Suppressor macrophage (primary cell): ENCODE data around the gene CLEC17A.
A peak's percentile ranks its signal among the peaks of the same experiment; 100 is the strongest.
"Not testable (repeated sequence)": the region's sequence is repeated elsewhere in the genome, so short reads cannot be mapped to it uniquely, and the experiment has no call there.

Experiments used
- DNase-seq, 4 experiments: peaks; one replicate each; pipeline ENCODE4 v3.0.0-alpha.2; 2020 to 2022
- total RNA-seq, 17 experiments: gene quantifications; one replicate each; lab custom pipeline; 2026; ENCODE audit warnings: mixed read lengths in 6 of 17, inconsistent platforms in 3 of 17; lab: John Stamatoyannopoulos, UW

CLEC17A gene, protein sequence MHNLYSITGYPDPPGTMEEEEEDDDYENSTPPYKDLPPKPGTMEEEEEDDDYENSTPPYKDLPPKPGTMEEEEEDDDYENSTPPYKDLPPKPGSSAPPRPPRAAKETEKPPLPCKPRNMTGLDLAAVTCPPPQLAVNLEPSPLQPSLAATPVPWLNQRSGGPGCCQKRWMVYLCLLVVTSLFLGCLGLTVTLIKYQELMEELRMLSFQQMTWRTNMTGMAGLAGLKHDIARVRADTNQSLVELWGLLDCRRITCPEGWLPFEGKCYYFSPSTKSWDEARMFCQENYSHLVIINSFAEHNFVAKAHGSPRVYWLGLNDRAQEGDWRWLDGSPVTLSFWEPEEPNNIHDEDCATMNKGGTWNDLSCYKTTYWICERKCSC
- 0 to 2.6 (median 0.15) reads per million in 17 experiments for total RNA-seq

DNA sequence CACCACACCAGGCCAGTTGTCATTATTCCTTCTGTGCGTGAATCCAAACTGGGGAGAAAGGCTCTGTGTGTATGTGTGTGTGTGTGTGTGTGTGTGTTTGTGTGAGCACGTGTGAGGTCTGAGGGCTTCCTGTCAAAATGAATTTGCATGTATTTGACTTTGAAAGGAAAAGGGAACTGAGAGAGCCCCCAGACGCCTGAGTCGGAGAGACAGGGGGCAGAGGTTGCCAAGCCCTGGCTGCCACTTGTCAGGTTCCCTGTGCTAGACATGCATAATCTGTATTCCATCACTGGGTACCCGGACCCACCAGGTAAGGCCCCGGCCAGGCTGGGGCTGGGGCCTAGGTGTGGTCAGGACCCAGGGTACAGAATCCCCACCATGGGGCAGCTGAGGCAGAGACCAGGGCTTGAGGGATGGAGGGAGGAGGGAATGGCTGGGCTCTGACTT is at the start of gene CLEC17A:
Gene CLEC17A, plus strand, starts transcription at position 191 of the 447 bp plus-strand sequence. Its CDS starts 77 bp downstream, at position 268.
- DNase-seq = peak; percentile 31 to 67 (median 57)

DNA sequence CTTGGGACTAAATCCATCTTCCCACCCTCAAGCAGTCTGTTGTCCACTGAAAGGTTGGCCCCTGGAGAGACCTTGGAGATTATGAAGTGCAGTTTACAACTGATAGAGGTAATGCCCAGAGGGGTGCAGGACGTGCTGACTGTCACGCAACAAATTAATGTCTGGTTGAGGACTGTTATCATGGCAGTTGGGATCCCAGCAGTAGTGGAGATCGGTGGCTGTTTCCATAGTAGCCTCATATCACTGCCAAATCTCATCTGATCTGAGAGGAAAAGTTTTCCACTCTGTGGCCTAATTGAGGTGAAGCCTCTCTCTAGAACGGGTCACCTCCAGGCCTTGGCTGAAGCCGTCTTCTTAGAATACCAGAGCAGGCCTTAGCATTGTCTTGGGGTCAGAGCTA is 49.4 kb upstream of the CLEC17A start:
- DNase-seq = no peak

DNA sequence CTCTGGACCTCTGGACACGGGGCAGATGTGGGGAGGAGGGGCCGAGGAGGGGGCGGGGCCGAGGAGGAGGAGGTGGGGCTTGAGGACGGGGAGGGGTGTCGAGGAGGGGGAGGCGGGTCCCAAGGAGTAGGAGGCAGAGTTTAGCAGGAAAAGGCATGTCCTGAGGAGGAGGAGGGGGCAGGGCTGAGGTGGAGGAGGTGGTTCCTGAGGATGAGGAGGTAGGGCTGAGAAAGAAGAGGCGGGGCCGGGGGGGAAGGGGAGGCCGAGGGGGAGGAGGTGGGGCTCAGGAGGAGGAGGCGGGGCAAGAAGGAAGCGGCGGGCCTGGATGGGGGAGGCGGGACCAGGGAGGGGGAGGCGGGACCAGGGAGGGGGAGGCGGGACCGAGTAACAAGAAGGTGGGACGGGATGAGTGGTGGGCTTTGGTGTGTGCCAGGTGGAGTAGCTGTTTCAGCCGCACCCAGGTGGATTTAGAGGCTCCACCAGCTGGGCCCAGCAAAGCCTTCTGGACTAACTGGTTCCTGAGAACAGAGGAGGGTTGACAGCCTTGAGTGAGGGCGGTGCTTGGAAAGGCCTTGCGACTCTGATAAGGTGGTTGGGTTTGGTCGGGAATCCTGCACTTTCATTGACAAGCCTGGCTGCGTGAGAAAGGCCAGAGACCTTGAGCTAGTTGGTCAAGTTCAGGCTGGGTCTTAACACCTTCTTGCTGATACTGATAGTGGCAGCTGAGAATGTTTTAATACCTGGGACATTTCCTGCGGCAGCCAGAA is 45.8 kb upstream of the CLEC17A start:
- peak in 1 of 4 experiments; percentile 35 for DNase-seq

DNA sequence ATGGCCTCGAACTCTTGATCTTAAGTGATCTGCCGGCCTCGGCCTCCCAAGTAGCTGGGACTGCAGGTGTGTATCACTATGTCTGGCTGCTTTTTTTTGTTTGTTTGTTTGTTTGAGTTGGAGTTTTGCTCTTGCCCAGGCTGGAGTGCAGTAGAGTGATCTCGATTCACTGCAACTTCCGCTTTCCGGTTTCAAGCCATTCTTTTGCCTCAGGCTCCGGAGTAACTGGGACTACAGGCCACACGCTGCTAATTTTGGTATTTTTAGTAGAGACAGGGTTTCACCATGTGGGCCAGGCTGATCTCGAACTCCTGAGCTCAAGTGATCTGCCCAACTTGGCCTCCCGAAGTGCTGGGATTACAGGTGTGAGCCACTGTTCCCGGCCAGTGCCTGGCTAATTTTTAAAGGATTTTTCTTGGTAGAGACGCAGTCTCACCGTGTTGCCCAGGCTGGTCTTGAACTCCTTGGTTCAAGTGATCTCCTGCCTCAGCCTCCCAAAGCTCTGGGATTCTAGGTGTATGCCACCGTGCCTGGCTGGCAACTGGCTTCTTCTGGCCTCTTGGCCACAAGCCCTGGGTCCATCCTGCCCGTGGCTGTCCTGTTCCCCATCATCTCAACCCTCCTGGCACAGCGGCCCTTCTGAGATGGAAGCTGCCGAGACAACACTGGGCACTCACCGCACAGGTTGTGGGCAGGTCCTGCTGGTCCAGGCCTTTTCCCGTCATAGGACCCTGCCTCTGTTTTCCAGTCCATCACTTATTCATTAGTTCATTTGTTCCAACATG is 42.0 kb upstream of the CLEC17A start:
- DNase-seq = no peak

DNA sequence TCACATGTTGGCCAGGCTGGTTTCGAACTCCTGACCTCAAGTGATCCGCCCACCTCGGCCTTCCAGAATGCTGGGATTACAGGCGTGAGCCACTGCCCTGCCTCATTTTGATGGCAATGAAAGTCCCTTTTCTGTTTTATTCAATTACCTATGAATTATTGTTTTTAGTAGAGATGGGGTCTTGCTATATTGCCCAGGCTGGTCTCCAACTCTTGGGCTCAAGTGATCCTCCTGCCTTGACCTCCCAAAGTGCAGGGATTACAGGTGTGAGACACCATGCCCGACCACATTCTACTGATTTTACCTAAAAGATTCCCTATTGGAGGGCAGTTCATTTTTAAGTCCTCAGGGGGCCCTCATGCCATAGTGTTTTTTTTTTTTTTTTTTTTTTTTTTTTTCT is 40.9 kb upstream of the CLEC17A start:
- DNase-seq = not testable (repeated sequence)

DNA sequence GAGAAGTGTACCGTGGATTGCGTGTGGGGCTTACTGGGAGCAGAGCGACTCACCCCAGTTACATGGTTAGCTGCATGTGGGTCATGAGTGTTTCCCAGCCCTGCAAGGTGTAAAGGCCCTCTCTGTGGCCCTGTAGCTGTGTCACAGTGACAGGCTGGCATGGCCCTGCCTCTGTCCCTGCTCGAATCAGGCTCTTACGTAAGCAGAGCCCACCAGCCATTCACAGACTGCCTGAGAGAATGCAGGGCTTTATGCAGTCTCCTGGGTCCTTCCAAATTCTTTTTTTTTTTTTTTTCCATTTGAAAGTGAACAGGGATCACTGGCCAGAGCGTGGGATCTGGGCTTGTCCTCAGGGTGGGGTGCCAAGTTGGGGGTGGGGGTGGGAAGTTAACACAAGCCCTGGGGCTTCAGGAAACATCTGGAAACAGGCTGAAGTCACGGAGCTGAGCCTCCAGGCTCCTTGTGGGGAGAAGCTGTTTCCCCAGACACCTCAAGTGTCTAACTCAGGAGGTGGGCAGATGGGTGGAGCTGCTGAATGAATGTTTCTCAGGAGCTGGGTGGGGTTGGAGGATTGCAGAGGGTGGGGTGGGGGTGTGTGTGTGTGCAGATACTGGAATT is 40.1 kb upstream of the CLEC17A start:
- peak; percentile 55 to 81 (median 64) for DNase-seq

DNA sequence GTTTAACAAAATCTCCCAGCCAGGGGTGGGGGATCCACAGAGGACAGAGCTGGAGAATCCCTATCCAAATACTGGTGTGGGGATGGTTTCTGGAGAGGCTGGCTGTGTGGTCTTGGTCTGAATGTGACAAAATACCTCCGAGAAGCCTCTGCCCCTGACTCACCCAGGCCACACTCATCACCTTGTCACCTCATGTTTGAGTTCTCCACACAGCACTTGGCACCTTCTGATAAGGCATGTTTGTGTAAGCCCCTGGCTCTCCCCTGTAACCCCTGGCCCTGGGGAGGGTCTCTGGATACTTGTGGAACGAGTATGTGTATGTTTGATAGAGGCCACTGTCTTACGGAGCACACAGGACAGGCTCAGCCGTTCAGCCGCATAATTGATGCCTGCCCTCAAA is 38.8 kb upstream of the CLEC17A start:
- no peak for DNase-seq

DNA sequence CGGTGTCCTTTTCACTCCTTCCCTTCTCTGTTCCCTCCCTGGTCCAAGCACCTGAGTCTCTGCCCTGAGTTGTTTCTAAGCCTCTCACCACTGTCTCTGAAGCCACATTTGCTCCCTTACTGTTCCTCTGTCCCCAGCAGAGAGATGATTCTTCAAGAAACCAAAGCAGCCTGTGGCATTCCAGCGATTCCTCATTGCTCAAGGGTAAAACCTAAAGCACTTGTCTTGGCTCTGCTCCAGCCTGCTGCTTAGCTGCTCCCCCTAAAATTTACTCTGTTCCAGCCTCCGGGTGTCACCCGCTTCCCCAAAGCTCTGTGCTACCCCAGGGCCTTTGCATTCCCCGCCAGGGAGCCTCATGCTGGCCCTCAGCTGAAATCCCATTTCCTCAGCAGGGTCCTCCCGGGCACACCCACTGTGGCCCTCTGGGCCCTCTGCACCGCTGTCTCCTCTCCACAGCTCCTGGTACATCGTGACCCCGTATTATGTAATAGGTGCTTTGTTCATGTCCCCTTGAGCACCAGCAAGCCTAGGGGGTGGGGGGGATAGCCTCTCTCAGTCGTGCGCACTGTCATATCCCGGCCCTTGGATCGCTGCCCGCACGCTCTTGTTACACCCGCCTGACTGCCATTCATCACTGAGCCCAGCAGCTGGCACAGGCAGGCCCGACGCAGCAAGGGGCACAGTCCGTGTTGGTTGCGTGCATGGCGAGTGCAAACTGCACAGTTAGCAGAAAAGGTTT is 37.7 kb upstream of the CLEC17A start:
- no peak for DNase-seq

DNA sequence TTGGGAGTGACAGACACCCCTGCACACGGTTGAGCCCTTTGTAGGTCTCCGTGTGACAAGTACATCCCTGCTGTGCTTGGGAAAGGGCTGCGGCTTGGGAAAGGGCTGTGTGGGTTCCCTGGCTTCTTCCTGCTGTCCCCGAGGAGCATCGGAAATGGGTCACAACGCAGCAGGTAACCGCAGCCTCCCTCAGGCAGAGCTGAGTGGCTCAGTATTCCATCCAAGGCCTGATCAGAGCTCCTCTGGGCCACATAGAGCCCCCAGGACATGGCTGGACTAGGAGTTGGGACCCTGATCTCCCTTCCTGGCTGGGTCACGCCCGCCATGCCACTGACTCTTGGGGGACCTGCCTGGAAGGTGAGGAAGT is 37.2 kb upstream of the CLEC17A start:
- no peak for DNase-seq

DNA sequence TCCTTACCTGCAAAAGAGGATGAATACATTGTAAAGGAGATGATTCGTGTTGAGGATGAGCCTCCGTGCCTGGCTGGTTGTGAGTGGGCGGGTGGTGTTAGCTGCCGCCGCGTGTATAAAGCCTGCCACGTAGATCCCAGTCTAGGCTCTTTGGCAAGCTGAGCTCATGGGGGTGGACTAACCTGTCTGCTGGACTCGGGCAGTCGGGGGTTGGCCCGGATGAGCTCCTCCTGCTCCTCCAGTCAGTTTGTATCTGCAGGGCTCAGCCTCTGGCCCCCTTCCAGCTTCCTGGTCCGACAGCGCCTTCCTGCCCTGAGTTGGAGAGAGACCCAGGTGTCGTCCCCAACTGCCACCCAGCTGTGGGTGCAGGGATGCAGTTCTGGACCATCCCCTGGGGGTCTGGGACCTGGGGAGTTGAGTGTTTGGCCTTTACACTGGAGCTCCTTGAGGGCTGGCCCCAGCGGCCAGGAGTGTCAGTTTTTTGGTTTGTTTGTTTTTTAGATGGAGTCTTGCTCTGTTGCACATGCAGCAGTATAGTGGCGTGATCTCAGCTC is 32.6 kb upstream of the CLEC17A start:
- no peak for DNase-seq

DNA sequence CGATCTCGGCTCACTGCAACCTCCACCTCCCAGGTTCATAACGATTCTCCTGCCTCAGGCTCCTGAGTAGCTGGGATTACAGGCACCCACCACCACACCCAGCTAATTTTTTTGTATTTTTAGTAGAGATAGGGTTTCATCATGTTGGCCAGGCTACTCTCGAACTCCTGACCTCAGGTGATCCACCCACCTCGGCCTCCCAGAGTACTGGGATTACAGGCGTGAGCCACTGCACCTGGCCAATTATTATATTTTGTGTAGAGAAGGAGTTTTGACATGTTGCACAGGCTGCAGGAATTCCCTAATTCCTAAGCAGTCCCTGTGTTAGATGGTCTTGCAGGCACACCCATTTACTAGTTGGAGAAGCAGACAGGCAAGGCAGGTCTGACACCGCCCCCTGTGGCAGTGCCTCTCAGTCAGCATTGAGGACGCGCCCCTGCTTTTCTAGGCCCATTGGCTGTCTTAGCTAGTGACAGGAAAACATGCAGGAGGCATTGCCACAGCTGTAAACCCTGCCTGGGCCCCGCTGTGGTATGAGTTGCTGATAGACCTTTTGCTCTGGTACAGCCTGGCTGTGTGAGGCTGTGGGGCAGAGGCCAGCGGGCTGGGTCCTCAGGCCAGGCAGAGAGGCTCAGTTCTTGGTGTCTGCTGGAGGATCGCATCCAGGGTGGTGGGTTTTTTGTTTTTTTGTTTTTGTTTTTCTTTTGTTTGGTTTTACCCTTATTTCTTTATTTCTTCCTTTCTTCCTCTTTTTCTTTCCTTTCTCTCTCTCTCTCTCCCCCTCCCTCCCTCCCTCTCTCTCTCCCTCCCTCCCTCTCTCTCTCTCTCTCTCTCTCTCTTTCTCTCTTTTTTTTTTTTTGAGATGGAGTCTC is 31.5 kb upstream of the CLEC17A start:
- peak; percentile 40 to 75 (median 60) for DNase-seq

DNA sequence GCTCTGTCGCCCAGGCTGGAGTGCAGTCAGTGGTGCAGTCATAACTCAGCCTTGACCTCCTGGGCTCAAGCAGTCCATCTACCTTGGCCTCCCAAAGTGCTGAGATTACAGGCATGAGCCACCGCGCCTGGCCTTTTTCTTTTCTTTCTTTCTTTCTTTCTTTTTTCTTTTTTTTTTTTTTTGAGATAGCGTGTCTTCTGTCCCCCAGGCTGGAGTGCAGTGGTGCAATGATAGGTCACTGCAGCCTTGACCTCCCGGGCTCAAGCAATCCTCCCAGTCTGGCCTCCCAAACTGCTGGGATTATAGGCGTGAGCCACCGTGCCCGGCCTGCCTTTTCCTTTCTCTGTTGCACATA is 30.9 kb upstream of the CLEC17A start:
- DNase-seq = not testable (repeated sequence)

DNA sequence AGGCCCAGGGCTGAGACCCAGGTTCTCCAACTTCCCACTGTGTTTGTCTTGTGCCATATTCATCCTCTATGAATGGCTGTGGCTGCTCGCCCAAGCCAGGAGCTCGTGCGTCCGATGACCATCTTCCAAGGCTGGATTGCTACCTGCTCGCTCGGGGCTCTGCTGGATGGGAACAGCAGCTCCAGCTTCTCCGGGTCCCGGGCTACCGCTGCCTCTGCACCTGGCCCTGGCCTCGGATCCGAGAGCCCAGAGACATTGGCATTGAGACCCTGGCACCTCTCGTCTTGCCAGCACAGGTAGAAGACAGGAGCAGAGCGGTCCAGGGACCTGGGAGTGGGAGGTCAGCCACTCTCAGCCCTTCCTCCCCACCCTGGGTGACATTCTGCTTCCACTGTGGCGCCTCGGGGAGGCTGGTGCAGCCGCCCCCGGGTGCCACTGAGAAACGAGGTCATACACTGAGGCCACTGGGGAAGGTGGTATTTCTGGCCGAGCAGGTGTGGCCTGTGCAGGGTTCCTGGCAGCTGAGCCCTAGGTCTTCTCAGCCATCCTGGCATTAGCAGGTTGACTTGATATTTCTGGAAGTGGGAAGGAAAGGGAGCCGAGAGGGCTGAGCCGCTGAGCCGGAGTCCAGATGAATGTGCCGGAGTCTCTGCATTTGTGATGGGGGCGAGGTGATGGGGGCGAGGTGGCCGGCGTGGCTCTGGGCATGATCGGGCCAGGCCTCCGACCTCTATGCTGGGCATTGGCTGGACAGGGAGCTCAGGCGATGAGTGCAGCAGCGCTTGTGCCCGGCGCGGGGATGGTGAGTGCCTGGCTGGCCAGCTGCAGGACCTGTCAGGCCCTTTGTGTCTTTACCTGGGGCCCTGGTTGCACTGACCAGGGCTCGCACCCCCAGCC is 29.6 kb upstream of the CLEC17A start:
- no peak for DNase-seq

DNA sequence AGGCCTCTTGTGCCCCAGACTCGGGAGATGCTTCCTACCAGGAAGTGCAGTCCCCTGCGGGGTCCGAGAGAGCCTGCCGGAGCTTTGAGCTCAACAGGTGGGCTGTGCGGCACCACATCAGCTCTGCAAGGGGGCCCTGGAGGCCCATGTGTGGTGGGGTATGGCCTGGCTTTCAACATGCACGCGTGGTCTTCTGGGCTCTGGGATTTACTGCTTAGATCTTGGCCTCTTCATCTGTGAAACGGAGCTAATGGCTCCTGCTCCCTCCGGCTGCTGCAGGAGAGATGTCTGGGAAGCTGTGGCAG is 29.0 kb upstream of the CLEC17A start:
- no peak for DNase-seq

DNA sequence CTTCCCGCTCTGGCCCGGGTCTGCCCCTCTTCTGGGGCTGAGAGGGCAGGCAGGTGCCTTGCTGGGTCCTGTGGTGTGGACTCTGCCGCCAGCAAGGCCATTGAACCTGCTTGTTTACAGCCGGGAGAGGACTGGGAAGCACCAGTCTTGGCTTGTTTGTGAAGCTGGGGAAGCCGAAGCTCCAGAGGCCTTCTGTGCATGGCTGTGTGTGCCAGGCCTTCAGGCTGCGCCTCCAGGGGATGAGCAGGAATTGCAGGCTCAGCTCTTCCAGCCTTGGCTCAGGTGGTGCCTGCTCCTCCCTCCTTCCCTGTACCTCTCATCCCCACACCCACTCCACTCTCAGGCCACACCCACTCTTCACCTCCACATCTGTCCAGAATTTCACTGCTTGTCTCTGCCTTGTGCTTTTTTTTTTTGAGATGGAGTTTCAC is 28.5 kb upstream of the CLEC17A start:
- DNase-seq = no peak

DNA sequence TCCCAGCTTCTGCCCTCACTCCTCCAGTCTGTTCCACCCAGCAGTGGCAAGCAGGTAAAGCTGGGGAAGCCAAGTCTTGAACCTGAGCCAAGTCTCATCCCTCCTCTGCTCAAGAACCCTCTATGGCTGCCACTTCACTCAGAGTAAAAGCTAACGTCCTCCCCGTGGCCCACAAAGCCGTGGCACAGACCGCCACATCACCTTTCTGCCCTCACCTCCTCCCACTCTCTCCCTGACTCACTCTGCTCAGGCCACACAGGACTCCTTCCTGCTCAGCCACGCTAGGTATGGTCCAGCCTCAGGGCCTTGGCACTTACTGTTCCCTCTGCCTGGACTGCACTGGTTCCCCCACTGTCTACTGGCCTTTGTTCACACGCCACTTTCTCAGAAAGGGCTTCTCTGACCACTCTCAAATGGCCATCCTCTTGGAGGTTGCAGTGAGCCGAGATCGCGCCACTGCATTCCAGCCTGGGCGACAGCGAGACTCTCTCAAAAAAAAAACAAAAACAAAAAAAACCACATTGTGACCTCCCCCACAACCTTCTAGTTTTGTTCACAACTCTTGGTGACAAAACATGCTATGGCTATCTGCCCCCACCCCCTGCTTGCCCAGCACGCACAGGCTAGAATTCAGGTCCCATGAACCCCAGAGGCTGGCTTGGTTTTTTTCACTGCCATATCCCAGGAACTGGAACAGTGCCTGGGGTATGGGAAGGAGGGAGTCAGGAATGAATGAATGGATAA is 26.8 kb upstream of the CLEC17A start:
- no peak for DNase-seq

DNA sequence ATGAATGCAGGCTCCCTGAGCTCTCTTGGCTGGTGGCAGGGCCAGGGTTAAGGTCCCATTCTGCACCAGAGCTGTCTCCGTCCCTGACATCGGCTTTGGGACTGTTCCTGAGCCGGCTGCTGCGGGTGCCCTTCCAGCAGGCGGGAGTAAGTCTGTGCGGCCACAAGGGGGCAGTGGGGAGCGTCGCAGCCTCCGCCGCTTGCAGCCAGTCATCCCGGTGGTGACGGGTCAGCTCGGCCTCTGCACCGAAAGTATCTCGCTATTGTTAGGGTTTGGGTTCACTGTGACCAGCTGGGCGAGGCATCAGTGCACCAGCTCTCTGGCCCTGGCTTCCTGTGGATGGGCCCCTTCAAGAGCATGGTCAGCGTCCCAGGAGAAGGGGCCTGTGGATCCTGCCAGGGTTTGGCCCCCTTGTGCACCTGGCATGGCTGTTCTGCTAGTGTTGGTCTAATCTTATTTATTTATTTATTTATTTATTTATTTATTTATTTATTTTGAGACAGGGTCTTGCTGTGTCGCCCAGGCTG is 26.2 kb upstream of the CLEC17A start:
- peak; percentile 86 to 94 (median 91) for DNase-seq

DNA sequence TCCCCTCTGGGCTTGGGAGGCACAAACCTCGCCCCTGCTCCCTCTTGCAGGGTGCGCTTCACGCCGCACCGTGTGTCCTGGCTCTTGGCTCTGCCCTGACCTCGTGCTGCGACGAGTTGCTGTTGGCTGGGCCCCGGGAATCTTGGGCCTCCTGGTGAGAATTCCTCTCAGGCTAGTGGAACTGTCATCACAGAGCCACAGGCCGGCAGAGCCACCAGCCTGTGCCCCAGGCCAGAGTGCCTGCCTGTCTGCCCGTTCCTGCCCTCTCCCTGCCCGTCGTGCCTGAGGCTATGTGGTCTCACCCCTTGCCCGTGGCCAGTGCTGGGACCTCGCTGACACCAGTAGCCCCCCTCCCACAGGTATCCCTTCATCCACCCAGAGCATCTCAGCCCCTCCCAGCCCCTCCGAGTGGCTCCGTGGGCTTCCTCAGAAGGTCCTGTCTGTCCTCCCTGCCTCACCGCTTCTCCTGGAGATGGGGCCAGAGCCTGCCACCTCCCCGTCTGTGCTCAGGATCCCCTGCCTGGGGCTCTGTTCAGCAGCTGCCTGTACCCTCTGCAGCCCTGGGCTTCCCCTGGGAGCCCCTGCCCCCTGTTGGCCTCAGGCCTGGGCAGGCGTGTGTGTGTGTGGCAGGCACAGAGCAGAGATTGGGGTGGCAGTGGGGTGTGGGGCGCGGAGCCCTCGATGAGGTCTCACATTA is 24.4 kb upstream of the CLEC17A start:
- DNase-seq = no peak
